Superior temporal gyrus (tissue), 1 donor: ENCODE results near the gene LPAR2.
"Not testable (repeated sequence)": the region's sequence is repeated elsewhere in the genome, so short reads cannot be mapped to it uniquely, and the experiment has no call there.

ENCODE experiments used
- DNase-seq: peaks from one replicate; pipeline ENCODE4 v3.0.0-alpha.2; 2016; ENCODE audit errors: extremely low spot score

LPAR2 gene

GRCh38 chr19:19631346-19631745 is 3.3 kb upstream of the LPAR2 start:
- no peak for DNase-seq

GRCh38 chr19:19630426-19630825 is 2.4 kb upstream of the LPAR2 start:
- DNase-seq = no peak

- DNase-seq = no peak
Observed at GRCh38 chr19:19630062-19630414, 2.0 kb upstream of the LPAR2 start.

- no peak for DNase-seq
Observed at GRCh38 chr19:19628501-19629134, 598 bp upstream of the LPAR2 start.

GRCh38 chr19:19626516-19627472 is 1.2 kb downstream of the LPAR2 start:
- no peak for DNase-seq

GRCh38 chr19:19624032-19624570 is 3.9 kb downstream of the LPAR2 start:
- DNase-seq = no peak

- no peak for DNase-seq
Observed at GRCh38 chr19:19623383-19623782, 4.6 kb downstream of the LPAR2 start.

- no peak for DNase-seq
Observed at GRCh38 chr19:19619849-19620210, 8.2 kb downstream of the LPAR2 start.

GRCh38 chr19:19619181-19619848 is 8.7 kb downstream of the LPAR2 start:
- DNase-seq = no peak

GRCh38 chr19:19618219-19619051 is 9.6 kb downstream of the LPAR2 start, which contains the start of gene PBX4:
PBX4 (minus strand) TSS chr19:19618687; CDS start chr19:19618629, 58 bp downstream.
- DNase-seq = peak; percentile 88

- DNase-seq = no peak
Observed at GRCh38 chr19:19615086-19615485, 12.9 kb downstream of the LPAR2 start.

GRCh38 chr19:19613506-19613905 is 14.5 kb downstream of the LPAR2 start:
- DNase-seq = no peak

- DNase-seq = no peak
Observed at GRCh38 chr19:19610376-19611202, 17.4 kb downstream of the LPAR2 start.

GRCh38 chr19:19606686-19607085 is 21.3 kb downstream of the LPAR2 start:
- not testable (repeated sequence) for DNase-seq

- no peak for DNase-seq
Observed at GRCh38 chr19:19606021-19606420, 22.0 kb downstream of the LPAR2 start.

- DNase-seq = no peak
Observed at GRCh38 chr19:19602713-19603324, 25.2 kb downstream of the LPAR2 start.

- DNase-seq = no peak
Observed at GRCh38 chr19:19602136-19602712, 25.8 kb downstream of the LPAR2 start.

GRCh38 chr19:19600793-19601330 is 27.2 kb downstream of the LPAR2 start:
- DNase-seq = no peak

GRCh38 chr19:19598728-19599451 is 29.1 kb downstream of the LPAR2 start:
- DNase-seq = not testable (repeated sequence)
